Retinal pigment epithelial cell (primary cell): ENCODE results near the gene EXOC6B.

ENCODE experiments used
- DNase-seq: peaks from one replicate; pipeline ENCODE4 v3.0.0-alpha.2; 2010; ENCODE audit warnings: low read depth
- H3K4me3 ChIP-seq: 2 replicates; pipeline ENCODE4 v1.5.1; 2011; ENCODE audit warnings: mild to moderate bottlenecking, low read length, control low read depth, moderate library complexity
- CTCF ChIP-seq: conservative IDR thresholded peaks from 2 replicates; pipeline ENCODE4 v1.5.1; 2011; ENCODE audit warnings: low read depth, low read length, control low read depth, inconsistent platforms

EXOC6B gene

GRCh38 chr2:72710418-72711152, 115.2 kb downstream of the EXOC6B start:
- TF ChIP-seq CTCF = no peak
- DNase-seq = no peak
- no peak overlapping the region for H3K4me3 ChIP-seq

GRCh38 chr2:72708236-72708635, 117.6 kb downstream of the EXOC6B start:
- no peak for TF ChIP-seq CTCF
- no peak overlapping the region for H3K4me3 ChIP-seq
- no peak for DNase-seq

- no peak overlapping the region for H3K4me3 ChIP-seq
- DNase-seq = no peak
- no peak for TF ChIP-seq CTCF
Measured at GRCh38 chr2:72698300-72698699, 127.5 kb downstream of the EXOC6B start.

GRCh38 chr2:72696559-72696958, 129.3 kb downstream of the EXOC6B start:
- H3K4me3 ChIP-seq = no peak overlapping the region
- DNase-seq = no peak
- TF ChIP-seq CTCF = no peak

- TF ChIP-seq CTCF = no peak
- DNase-seq = no peak
- no peak overlapping the region for H3K4me3 ChIP-seq
Measured at GRCh38 chr2:72695676-72696075, 130.2 kb downstream of the EXOC6B start.

- no peak for DNase-seq
- TF ChIP-seq CTCF = no peak
- no peak overlapping the region for H3K4me3 ChIP-seq
Measured at GRCh38 chr2:72694715-72695496, 130.9 kb downstream of the EXOC6B start.
